Right ventricle myocardium inferior (tissue), 1 donor: ENCODE data around the gene VPS37C. TPM values are rescaled to one million over a fixed set of nuclear protein-coding genes. Genes with fewer than 3 reads are reported as not detected.
A peak's percentile ranks its signal among the peaks of the same experiment; 100 is the strongest.

Experiments
- ATAC-seq: fragments of 200-7000 bp; cut with Tn5 transposase; one replicate; pipeline ENCODE4 v1.9.1; 2020; ENCODE audit warnings: mild to moderate bottlenecking, moderate library complexity
- DNase-seq: peaks from one replicate; pipeline ENCODE4 v3.0.0; 2021; ENCODE audit errors: missing footprints
- intact Hi-C: fragments of 100-400 bp; cut with DNase I; formaldehyde crosslinking; loops from one replicate; pipeline ENCODE4 v1.11.0; 2022
- total RNA-seq: library from RNA; stranded (reverse); fragmentation: NEBNext Ultra II Directional; extraction: Animal tissue kit (Norgen Biotek cat#: 25700); gene quantifications from one replicate; pipeline ENCODE4 v1.2.1, GENCODE V29; 2021
- donor health status: DM: no; HTN: yes; CAD: no; lungs with severe emphysema.

VPS37C gene
- total RNA-seq, 1 donor from 2014 or later, result 16.5 TPM

DNA sequence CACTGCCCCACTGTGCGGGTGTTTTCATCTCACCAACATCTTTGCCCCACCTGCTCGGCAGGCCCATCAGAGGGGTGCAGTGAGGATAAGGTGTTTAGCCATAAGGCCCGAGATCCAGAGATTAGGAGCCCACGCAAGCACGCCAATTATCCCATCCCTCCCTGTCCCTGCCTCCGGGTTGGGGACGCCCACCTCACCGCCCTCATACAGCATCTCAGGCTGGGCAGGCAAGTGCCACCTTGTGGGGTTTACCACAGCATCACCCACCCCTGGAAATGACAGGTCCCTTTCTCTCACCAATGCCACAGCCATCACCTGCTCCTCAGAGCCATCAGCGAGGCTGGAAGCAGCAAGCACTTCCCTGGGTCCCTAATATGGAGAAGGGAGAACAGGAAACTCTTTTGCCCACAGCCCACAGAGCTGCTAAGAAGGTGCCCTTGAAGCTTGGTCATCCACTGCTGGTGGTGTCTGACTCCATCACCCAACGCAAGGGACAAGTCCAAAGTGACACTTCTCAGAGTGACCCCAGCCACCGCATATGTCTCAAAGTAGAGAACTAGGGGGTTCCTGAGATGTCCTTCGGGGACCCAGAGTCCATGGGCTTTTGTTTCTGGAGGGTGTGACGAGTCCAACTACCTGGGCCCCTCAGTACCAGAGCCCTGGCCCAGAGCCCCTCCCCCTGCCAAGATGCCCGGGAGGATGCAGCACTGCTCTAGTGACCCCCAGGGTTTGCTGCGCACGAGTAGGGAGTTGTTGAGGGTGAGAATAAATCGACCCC is 15.8 kb downstream of the VPS37C start:
- ATAC-seq (no peak), DNase-seq (no peak)
- intact Hi-C loops, result no loop called here

DNA sequence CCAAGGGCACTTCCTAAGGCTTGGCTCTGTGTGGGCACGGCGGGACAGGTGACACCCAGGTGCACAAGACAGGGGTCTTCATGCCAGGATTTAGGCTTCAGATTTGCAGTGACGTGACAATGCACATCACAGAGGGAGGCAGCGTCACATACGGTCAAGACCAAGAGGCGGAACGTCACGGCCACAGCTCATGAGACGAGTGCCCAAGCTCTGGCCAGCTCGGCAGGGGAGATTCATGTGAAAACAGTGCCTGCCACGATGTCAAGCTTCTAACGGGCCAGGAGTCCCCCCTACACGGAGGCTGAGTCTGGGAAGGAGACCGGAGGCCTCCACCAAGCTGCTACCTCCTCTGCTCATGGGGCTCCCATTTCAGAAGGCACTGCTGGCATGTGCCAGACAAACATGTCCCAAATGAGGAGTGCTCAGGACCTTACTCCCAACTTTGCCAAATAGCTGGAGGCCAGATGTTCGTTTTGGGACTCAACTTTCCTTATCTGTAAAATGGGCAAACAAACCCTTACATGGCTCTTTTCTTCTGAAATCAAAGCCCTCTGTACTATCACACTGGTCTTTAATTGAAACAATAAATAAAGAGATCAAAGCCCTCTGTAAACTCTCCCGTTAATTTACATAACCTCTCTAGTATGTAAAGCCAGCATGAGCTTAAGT is 16.6 kb downstream of the VPS37C start:
- DNase-seq (no peak), ATAC-seq (no peak)
- intact Hi-C loops, result no loop called here

DNA sequence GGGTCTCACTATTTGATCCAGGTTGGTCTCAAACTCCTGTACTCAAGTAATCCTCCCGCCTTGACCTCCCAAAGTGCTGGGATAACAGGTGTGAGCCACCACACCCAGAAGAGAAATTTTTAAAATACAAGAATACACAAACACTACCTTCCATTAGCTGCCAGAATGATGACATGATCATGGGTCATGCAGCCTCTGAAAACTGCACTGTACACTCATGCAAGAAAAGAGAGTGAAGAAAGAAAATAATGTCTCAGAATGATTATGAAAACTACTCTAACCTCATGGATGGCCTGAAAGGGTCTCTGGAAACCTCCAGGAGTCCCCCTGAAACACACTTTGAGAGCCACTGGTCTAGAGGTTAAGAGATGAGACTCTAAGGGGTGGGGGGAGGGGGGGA is 18.8 kb downstream of the VPS37C start:
- ATAC-seq (no peak), DNase-seq (no peak)
- intact Hi-C loops, result no loop called here

DNA sequence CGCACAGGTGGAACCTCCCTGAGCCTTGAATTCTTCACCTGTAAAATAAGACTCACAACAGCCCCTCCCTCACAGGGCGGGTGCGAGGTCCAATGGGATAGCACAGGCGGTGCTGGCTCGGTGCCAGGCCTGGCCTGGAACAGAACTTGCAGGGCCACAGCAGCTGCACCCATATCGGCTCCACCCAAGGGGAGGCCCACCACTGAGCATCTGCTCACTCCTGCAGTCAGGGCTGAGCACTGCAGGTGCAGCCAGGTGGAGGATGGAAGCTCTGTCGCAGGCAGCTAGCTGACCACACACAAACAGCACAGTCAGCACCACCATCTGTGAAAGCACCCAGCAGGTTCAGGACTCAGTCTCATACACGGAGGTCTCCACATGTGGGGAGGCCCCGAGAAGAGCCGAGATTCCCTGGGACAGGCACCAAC is 19.6 kb downstream of the VPS37C start:
- intact Hi-C loops, result no loop called here
- DNase-seq, result no peak
- peak; percentile 35 for ATAC-seq

DNA sequence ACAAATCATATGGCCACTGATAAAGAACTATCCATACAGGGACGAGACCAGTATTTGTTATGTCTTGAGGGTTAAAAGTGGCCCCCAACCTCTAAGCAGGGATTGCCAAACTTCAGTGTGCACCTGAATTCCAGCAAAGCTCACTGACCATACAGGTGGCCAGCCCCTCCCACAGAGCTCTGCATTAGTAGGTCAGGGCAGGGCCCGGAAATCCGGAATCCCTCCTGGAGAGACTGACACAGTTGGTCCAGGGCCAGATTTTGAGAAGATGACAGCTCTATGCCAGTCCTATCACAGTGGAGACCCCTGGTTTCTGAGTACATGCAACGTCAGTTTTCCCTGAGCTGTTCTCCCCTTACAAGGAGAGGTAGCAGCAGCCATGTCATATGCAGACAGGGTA is 20.8 kb downstream of the VPS37C start:
- intact Hi-C loops, result no loop called here
- DNase-seq (no peak), ATAC-seq (no peak)

DNA sequence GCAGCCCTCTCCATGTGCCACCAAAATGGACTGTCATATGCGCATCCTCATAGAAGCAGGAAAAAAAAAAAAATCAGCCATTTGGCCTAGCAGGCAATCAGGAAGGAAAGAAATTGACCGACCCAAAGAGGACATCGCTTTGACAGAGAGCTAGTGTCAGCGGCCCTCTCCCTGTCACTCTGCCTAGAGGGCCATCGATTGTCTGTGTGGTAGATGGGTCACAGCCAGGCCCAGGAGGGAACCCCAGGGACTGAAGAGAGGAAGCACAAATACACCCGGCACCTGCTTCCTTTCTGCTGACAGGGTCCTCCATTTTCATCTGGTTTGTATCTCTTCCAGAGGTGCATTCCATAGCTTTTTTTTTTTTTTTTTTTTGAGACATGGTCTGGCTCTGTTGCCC is 21.8 kb downstream of the VPS37C start:
- ATAC-seq (no peak), DNase-seq (no peak)
- intact Hi-C loops, result no loop called here

DNA sequence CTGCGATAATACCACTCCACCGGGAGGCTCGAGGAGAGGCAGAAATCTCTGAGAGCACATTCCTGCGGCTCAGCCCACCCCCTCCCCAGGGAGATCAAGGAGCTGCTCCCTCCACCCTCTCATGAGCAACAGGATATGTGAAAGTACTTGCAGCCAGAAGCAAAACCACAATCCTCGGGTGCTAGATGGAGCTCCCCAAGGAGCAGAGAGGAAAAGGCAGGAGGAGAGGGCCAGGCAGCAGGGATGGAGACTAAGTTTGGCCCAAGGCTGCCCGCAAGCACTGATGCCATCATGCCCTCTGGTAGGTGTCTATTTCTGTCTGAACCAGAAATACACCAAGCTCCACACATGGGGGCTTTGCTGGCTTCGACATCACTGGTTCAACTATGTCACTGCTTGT is 22.3 kb downstream of the VPS37C start:
- no peak for DNase-seq
- ATAC-seq, result no peak
- intact Hi-C loops, result no loop called here

DNA sequence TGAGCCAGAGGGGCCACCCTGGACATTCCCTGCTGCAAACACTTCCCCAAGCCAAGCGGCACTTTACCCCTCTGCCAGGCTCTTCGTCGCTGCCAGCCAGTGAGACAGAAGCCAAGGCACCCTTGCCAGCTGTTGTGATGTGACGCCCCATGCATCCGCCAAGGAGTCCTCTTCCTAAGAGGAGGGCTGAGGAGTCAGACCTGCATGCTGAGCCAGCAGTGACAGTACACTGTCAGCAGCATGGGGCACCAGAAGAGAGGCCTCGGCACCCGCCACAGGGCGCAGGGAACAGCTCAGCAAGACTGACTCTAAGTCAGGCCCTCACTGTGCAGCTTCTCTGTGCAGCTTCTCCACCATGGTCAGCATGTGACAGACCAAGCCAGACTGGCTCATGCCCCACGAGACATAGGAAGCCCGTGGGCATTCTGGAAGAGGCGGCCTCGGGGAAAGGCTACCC is 26.4 kb downstream of the VPS37C start:
- peak; percentile 58 for ATAC-seq
- intact Hi-C loops, result no loop called here
- DNase-seq, result peak; percentile 74

DNA sequence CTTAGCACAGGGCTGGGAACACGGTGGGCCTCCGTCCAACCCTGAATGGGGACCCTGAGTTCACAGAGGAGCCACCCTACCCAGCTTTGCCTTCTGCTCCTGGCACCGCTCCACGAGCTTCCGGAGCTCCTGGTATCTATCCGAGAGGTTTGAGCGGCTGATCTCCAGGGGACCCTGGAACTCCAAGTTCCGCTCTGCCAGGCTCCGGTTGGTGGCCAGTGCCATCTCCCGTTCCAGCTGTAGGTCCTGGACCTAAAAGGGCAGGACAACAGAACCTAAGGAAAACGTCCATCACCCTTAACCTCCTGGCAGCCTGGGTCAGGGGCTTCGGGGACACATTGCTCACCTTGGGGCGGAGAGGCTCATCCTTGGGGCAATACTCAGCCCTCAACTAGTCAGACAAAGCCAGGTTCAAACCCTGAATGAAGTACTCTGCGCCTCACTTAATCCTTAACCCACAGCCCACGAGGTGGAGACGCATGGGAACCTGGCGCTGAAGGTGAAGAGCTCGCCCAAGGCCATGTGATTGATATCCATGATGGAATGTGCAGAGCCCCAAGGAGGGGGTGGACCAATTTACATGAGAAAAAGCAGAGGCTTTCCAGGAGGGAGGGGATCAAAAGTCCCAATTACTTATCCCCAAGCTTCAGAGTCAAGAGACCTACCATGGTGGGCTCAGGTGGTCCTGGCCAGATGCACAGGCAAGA is 27.1 kb downstream of the VPS37C start:
- ATAC-seq (no peak), DNase-seq (no peak)
- intact Hi-C loops, result no loop called here

DNA sequence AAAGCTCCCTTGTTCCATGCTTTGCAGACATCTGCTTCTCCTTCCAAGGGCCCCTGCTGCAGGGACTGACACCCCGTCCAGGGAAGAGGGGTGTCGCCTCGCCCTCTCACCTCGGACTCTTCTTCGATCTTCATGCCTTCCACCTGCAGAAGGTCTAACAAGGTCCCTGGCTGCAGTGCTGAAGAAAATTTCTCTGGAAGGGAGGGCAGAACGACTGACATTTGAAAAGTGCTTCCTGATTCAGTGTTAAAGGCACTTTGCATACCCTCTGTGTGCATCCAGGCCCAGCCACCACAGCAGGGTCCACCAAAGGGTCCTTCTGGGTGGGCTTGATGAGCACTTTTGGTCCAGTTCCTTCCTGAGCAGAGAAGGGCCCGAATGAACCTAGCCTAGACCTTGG is 28.1 kb downstream of the VPS37C start:
- no peak for ATAC-seq
- intact Hi-C loops, result no loop called here

DNA sequence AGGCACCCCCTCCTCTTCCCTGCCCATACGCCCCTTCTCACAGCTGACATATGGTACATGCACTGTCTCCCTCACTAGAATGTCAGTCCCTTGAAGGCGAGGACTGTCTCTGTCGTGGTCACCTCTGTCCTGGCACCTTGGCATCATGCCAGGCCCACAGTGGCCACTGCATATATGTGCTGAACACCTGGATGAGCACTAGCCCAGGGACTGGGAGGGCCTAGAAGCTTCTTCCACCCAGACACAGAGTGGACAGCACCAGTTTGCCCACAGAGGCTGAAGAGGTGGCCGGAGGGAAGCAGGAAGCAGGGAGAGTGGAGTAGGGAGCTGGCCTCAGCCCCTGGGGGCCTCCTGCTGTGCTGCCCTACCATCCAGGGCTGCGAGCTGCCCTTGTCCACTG is 28.6 kb downstream of the VPS37C start:
- intact Hi-C loops, result no loop called here
- no peak for DNase-seq
- no peak for ATAC-seq

More for the DNA sequence above, 28.1 kb downstream of the VPS37C start:
- DNase-seq, result no peak

DNA sequence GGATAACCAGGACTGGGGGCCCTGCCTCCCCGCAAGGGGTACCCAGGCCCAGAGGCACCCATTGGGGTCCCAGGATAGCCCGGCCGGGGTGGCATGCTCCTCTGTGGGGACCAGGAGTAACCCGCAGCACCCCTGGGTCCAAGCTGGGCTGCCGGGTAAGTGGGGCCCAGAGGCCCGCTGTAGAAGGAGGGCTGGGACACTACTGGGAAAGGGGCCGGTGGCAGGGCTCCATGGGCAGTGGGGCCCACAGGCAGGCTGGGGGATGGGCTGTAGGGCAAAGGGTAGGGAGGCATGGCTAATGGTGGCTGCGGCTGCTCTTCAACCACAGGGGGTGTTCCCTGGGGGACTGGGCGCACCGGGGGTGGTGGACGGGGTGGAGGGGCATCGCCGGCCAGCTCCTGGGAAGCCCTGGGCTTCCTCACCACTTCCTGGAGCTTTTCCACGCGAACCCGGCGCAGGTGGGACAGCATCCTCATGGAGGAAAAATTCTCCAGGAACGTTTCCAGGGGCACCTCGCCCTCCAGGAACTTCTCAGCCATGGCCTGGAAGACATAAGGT is 29.1 kb downstream of the VPS37C start:
- DNase-seq, result no peak
- intact Hi-C loops, result loop anchor here (2.0 kb wide), 1 partner anchor 161 kb away; the partner anchor contains the start of gene CD6
- no peak for ATAC-seq

DNA sequence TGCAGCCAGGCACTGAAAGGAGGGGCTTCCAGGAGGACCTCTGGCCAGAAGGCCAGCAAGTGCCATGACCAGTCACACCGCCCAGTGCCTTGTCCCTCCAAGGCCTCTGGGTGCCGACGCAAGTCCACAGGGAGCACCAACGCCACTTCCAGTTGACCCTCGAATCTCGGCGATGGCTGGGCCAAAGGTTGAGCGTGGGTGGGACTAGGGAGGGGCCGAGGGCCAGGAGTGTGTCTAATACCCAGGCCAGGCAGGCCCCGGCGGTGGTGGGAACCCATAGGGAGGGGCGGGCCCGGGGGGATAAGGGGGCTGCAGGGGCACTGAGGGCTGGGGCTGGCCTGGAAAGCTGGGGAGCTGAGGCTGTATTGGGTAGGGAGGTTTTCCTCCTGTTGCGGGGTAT is 29.6 kb downstream of the VPS37C start:
- ATAC-seq (no peak), DNase-seq (no peak)
- intact Hi-C loops, result loop anchor here (2.0 kb wide), 1 partner anchor 161 kb away; the partner anchor contains the start of gene CD6

DNA sequence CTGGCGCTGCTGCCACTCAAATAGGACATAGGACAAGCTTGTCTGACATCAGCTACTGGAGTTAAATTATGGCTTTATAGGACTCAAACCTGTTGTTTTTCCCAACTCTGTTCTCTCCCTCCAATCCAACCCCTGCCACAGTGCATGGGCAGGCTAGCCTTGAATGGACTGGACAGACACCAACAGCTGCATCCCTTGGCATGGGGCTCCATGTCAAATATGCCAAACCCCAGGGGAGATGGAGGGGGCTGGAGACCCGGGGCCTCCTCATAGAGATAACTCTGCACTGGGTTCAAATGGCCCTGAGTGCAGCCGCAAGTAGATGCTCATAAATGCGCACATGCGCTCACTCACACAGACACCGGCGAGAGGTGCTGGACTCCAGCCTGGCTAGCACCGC is 30.0 kb downstream of the VPS37C start:
- no peak for DNase-seq
- intact Hi-C loops, result loop anchor here (2.0 kb wide), 1 partner anchor 160 kb away; the partner anchor contains the start of gene CD6

DNA sequence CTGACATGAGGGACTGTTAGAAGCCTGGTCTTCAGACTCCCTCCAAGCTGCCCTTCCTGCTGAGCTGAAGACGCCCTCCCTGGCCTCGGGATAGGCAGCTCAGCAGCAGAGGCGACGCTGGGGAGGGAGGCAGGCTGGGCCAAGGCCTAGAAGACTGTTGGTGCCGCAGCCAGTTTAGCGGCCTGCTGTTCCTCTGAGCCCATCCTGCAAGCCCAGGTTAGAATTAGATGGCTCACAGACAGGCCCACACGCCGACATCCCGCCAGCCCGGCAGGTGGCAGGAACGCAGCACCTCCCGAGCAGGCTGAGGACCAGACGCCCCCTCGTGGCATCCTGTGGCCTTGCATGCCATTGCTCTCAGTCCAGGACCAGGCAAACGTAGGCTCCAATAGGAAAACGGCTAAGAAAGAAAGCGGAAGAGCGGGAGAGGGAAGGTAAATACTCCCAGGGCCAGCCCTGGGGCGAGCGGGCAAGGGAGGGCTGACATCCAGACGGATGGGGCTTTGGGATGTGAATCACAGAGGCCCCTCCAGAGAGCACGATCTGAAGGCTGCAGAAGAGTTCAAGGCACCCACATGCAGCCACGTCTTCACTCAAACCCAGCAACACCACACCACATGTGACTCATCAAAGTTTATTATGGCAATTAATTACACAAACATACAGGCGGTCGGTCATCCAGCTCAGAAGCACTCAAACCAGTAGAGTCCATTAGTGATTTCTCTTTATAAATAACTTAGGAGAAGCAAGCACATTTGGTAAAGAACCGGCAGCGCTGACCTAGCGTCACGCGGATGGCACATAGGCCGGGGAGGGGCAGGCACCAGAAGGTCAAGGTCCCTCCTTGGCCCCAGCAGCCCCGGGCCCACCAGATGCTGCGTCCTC is 31.3 kb downstream of the VPS37C start:
- peak; percentile 91 for DNase-seq
- peak; percentile 81 for ATAC-seq
- intact Hi-C loops, result loop anchor here (2.0 to 5.0 kb wide), 3 partner anchors 159 to 298 kb away; partner anchors contain the start of genes CD6 and TMEM132A

More for the DNA sequence above, 30.0 kb downstream of the VPS37C start:
- ATAC-seq, result no peak

DNA sequence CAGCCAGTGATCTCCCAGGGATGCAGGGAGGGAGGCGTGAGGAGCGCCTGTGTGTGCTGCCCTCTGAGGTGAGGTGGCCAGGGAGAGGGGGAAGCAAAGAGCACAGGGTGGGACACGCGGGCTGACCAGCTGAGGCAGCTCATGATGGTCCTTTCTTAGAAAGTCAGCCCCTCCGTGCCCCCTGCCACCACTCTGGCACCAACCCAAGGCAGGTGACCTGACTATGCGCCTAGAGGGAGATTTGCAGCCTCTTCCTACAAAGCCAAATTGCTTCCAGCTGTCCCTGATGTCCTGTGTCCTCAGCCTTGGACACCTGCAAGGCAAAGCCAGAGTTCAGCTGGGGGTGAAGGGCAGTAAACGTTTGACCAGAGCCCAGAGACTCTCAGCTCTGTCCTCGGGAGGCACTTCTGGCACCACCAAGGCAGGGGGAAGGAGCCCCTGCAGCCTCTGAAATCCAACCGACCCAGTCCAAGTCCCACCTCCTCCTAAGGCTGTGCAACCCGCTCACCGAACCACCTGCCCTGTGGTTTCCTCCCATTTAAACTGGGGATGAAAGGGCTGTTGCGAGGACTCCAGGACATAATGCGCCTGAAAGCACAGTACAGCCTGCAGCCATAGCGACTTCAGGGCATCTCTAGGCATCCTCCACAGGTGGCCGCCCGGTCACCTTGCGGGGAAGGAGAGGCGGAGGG is 32.1 kb downstream of the VPS37C start:
- intact Hi-C loops, result loop anchor here (5.0 kb wide), 2 partner anchors 207 to 297 kb away; partner anchors contain the start of gene TMEM132A
- ATAC-seq (no peak), DNase-seq (no peak)

DNA sequence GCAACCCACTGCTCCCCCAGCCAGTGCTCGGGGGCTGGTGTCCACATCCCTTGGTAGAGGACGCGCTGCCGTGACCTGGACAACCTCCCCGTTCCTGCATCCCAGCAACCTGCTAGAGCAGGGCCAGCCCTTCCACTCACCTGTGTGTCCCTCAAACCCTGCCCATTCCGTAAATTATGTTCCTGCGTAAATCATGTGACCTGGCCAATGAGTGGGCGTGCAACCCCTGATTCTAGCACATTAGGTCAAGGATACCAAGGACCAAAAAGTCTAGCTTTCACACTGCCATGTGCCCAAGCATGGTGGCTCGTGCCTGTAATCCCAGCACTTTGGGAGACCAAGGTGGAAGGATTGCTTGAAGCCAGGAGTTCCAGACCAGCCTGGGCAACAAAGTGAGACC is 33.2 kb downstream of the VPS37C start:
- intact Hi-C loops, result loop anchor here (5.0 kb wide), 2 partner anchors 206 to 296 kb away; partner anchors contain the start of gene TMEM132A
- ATAC-seq (no peak), DNase-seq (no peak)
